ENCODE data around the gene GDF10. TPM values are rescaled to one million over a fixed set of nuclear protein-coding genes. Genes with fewer than 3 reads are reported as not detected.

The GDF10 gene
- total and polyA plus RNA-seq, 10 of the 15 experiments (the other 5 are each of a cell fraction or from before 2014, with no cell fraction given): not detected

DNA sequence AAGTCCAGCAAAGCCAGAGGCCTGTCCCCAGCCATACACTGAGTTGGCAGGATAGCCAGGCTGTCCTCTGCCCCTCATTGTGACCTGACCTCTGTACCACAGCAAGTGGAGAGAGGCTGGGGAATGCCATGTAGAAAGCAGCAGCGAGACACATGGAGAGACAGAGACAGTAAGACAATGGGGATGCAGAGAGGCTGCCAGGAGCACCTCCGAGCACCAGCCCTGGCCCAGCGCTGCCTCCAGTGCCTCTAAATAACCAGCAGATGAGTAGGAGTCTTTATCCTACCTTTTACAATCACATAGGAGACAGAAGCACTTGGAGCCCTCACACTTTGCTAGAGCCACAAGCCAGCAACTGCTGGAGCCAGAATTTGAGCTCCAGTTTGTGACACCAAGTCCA lies 30.4 kb downstream of the GDF10 start:
- Histone ChIP-seq H3K4me2 (ENCODE audit: control insufficient read depth, insufficient read depth) (no peak overlapping the region), H2AFZ (ENCODE audit: control insufficient read depth, low read depth, low read length) (no peak overlapping the region), H3K79me2 (ENCODE audit: control insufficient read depth, insufficient read depth, low read length) (no peaks in the 10 kb centered on the region), H3K27ac (ENCODE audit: control insufficient read depth, insufficient read depth) (no peak overlapping the region), H3K9me3 (replicated peaks; ENCODE audit: control insufficient read depth, insufficient read depth, low read length) (no peaks in the 10 kb centered on the region), H3K9ac (ENCODE audit: control insufficient read depth, insufficient read depth, low read length) (no peak overlapping the region), H3K36me3 (ENCODE audit: control insufficient read depth in 2 of 2, insufficient read depth in 2 of 2, low read length in 1 of 2) (no peaks in the 10 kb centered on the region), H3K4me3 (no peak overlapping the region), H3K27me3 (replicated peaks in 1 of 2; ENCODE audit: control insufficient read depth in 2 of 2, insufficient read depth in 2 of 2, low read length in 1 of 2) (no peaks in the 10 kb centered on the region; a peak in 2 of 4 replicates), H4K20me1 (ENCODE audit: control insufficient read depth, insufficient read depth) (no peaks in the 10 kb centered on the region; the same call in 1 of the 2 replicates), H3K4me1 (ENCODE audit: control insufficient read depth, insufficient read depth, low read length) (no peaks in the 10 kb centered on the region)
- intact Hi-C loops (cut with micrococcal nuclease; ENCODE audit: unreplicated experiment): no loop called here
- in situ Hi-C loops (cut with MboI): no loop called here
- ChIA-PET CTCF (interaction anchor here (2.6 to 2.9 kb wide), 2 partner anchors 10 to 305 kb away, joined by 5 to 7 read pairs; no protein-coding TSS in a partner anchor), RAD21 (ENCODE audit: unreplicated experiment) (no interaction called here), SMC1A (ENCODE audit: uncharacterized antibody, unreplicated experiment) (no interaction called here), POLR2A (no interaction called here)
- no TSS peak for BruUV-seq (replicated peaks)
- TF ChIP-seq SIN3A (IDR thresholded peaks at IDR 0.05; ENCODE audit: low read depth, low read length) (no peak), ZNF274 (IDR thresholded peaks at IDR 0.05; ENCODE audit: insufficient read depth, insufficient read length) (no peak), BCL11A (IDR thresholded peaks at IDR 0.05; ENCODE audit: low read depth, low read length) (no peak), ZNF217 (IDR thresholded peaks at IDR 0.05) (no peak), ATF2 (IDR thresholded peaks at IDR 0.05; ENCODE audit: low read length) (no peak), NFYA (IDR thresholded peaks at IDR 0.05; ENCODE audit: borderline replicate concordance, low read depth, low read length) (no peak), NKRF (conservative IDR thresholded peaks at IDR 0.05) (no peak), CHD1 (IDR thresholded peaks at IDR 0.05; ENCODE audit: low read depth, low read length) (no peak), PKNOX1 (IDR thresholded peaks at IDR 0.05) (no peak), MYB (IDR thresholded peaks at IDR 0.05; ENCODE audit: borderline replicate concordance, low read depth, low read length) (no peak), NR2C1 (IDR thresholded peaks at IDR 0.05) (no peak)
- TF ChIP-seq, protein P1, sequence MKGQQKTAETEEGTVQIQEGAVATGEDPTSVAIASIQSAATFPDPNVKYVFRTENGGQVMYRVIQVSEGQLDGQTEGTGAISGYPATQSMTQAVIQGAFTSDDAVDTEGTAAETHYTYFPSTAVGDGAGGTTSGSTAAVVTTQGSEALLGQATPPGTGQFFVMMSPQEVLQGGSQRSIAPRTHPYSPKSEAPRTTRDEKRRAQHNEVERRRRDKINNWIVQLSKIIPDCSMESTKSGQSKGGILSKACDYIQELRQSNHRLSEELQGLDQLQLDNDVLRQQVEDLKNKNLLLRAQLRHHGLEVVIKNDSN (IDR thresholded peaks at IDR 0.05; ENCODE audit: borderline replicate concordance, extremely low read length, insufficient read depth, low read depth, low read length): no peak
- no peak for ATAC-seq
- FAIRE-seq: no peak
- 8% methylated on average over 3 of the region's 3 CpGs for WGBS (ENCODE audit: insufficient coverage, insufficient replicate concordance, low lambda C conversion rate, missing lambda C conversion rate)
- DNase-seq (ENCODE audit: low read depth, low spot score): no peak
